Activated CD4-positive, alpha-beta T cell treated with anti-CD3 and anti-CD28 coated beads for 36 hours (primary cell): ENCODE measurements around the gene TTC22. TPM values are rescaled to one million over a fixed set of nuclear protein-coding genes. Genes with fewer than 3 reads are reported as not detected.

ENCODE experiments used
- ATAC-seq: fragments of 200-7000 bp; cut with Tn5 transposase; one replicate; pipeline ENCODE4 v1.10.0; 2021; ENCODE audit warnings: mild to moderate bottlenecking, moderate library complexity
- CTCF ChIA-PET: fragments of 350-600 bp; sonication (Branson Sonifier 250); formaldehyde crosslinking; loops from one replicate; lab custom pipeline; 2021; ENCODE audit warnings: antibody characterized with exemption; lab: Charles Lee
- POLR2A ChIA-PET: fragments of 350-600 bp; sonication (Branson Sonifier 250); formaldehyde crosslinking; loops from one replicate; lab custom pipeline; 2021; ENCODE audit warnings: antibody characterized with exemption, inconsistent platforms; lab: Charles Lee
- DNase-seq: peaks from one replicate; pipeline ENCODE4 v3.0.0-alpha.2; 2020
- H3K27ac Mint-ChIP-seq: one replicate; pipeline ENCODE4 v1.8.0; 2021; ENCODE audit warnings: mixed read lengths
- H3K27me3 Mint-ChIP-seq: one replicate; pipeline ENCODE4 v1.8.0; 2021; ENCODE audit warnings: mixed read lengths
- H3K36me3 Mint-ChIP-seq: one replicate; pipeline ENCODE4 v1.8.0; 2021; ENCODE audit warnings: low read depth, mixed read lengths
- H3K4me1 Mint-ChIP-seq: one replicate; pipeline ENCODE4 v1.8.0; 2021; ENCODE audit warnings: mixed read lengths
- H3K4me3 Mint-ChIP-seq: one replicate; pipeline ENCODE4 v1.8.0; 2021; ENCODE audit warnings: mild to moderate bottlenecking, moderate library complexity, mixed read lengths
- H3K9me3 Mint-ChIP-seq: one replicate; pipeline ENCODE4 v1.8.0; 2021; ENCODE audit warnings: low read depth, mixed read lengths
- intact Hi-C, 2 experiments: fragments of 100-400 bp; cut with DNase I in 1 of 2; cut with micrococcal nuclease in 1 of 2; formaldehyde crosslinking; loops; one replicate each; pipeline versions ENCODE4 v1.14.2 to v1.15.1; 2022 to 2024; cut with DNase I, micrococcal nuclease
- total RNA-seq, 2 experiments: library from RNA; stranded (reverse); gene quantifications; one replicate each; pipeline ENCODE4 v1.2.3, GENCODE V29; 2021

Gene TTC22
- total RNA-seq, 2 experiments from 2014 or later, result 4.1 to 4.2 TPM

- Mint-ChIP-seq H3K4me3 (no peak overlapping the region), H3K4me1 (peaks cover 17% of the 10 kb centered on the region), H3K27ac (no peak overlapping the region), H3K36me3 (no peaks in the 10 kb centered on the region), H3K27me3 (no peaks in the 10 kb centered on the region), H3K9me3 (no peaks in the 10 kb centered on the region)
- peak; percentile 39 for DNase-seq
- intact Hi-C loops, result loop anchor here (10.0 kb wide), 2 partner anchors 312 to 602 kb away; partner anchors contain the start of genes CYB5RL (in 1 of the 2) and MRPL37 (in 1 of the 2)
- ChIA-PET POLR2A (no interaction called here), CTCF (interaction anchor here (1.0 to 1.4 kb wide), 3 partner anchors 15 to 202 kb away, joined by 3 to 5 read pairs (median 5); no protein-coding TSS in a partner anchor)
- ATAC-seq, result peak; percentile 10
These were observed 5.9 kb upstream of the TTC22 start for GRCh38 chr1:54806931-54807611.

- Mint-ChIP-seq H3K27me3 (no peaks in the 10 kb centered on the region), H3K36me3 (no peaks in the 10 kb centered on the region), H3K4me1 (peaks cover 26% of the 10 kb centered on the region), H3K9me3 (no peaks in the 10 kb centered on the region), H3K4me3 (no peak overlapping the region), H3K27ac (no peak overlapping the region)
- no peak for ATAC-seq
- intact Hi-C loops, result loop anchor here (10.0 kb wide), 2 partner anchors 311 to 601 kb away; partner anchors contain the start of genes CYB5RL (in 1 of the 2) and MRPL37 (in 1 of the 2)
- no peak for DNase-seq
- ChIA-PET CTCF (interaction anchor here (0.5 to 0.7 kb wide), 2 partner anchors 90 to 699 kb away, joined by 3 to 4 read pairs; no protein-coding TSS in a partner anchor), POLR2A (no interaction called here)
These were observed 4.9 kb upstream of the TTC22 start for GRCh38 chr1:54805981-54806381.

GRCh38 chr1:54805466-54805865, 4.3 kb upstream of the TTC22 start:
- no peak overlapping the region for H3K4me3 Mint-ChIP-seq
- DNase-seq (no peak), ATAC-seq (no peak)
- H3K36me3 Mint-ChIP-seq, result no peaks in the 10 kb centered on the region
- no peaks in the 10 kb centered on the region for H3K27me3 Mint-ChIP-seq
- ChIA-PET CTCF (interaction anchor here (0.7 kb wide), 1 partner anchor 11 kb away, joined by 4 read pairs; no protein-coding TSS in a partner anchor), POLR2A (interaction anchor here (1.0 kb wide), 1 partner anchor 89 kb away, joined by 3 read pairs; no protein-coding TSS in a partner anchor)
- intact Hi-C loops, result loop anchor here (10.0 kb wide), 2 partner anchors 311 to 601 kb away; partner anchors contain the start of genes CYB5RL (in 1 of the 2) and MRPL37 (in 1 of the 2)
- no peak overlapping the region for H3K27ac Mint-ChIP-seq
- no peaks in the 10 kb centered on the region for H3K9me3 Mint-ChIP-seq
- peaks cover 26% of the 10 kb centered on the region for H3K4me1 Mint-ChIP-seq

GRCh38 chr1:54804471-54805132, 3.5 kb upstream of the TTC22 start:
- intact Hi-C loops, result loop anchor here (5.0 to 10.0 kb wide), 5 partner anchors 310 to 600 kb away; partner anchors contain the start of genes CYB5RL (in 1 of the 2) and MRPL37 (in 1 of the 2)
- no peak overlapping the region for H3K27ac Mint-ChIP-seq
- POLR2A ChIA-PET, result interaction anchor here (1.0 kb wide), 1 partner anchor 88 kb away, joined by 3 read pairs; no protein-coding TSS in a partner anchor
- H3K27me3 Mint-ChIP-seq, result no peaks in the 10 kb centered on the region
- H3K9me3 Mint-ChIP-seq, result no peaks in the 10 kb centered on the region
- peaks cover 30% of the 10 kb centered on the region for H3K4me1 Mint-ChIP-seq
- no peaks in the 10 kb centered on the region for H3K36me3 Mint-ChIP-seq
- DNase-seq, result peak; percentile 72
- no peak overlapping the region for H3K4me3 Mint-ChIP-seq
- ATAC-seq, result peak; percentile 69
- CTCF ChIA-PET, result no interaction called here

GRCh38 chr1:54803761-54804470, 2.8 kb upstream of the TTC22 start:
- no peaks in the 10 kb centered on the region for H3K9me3 Mint-ChIP-seq
- no peak overlapping the region for H3K27ac Mint-ChIP-seq
- H3K4me3 Mint-ChIP-seq, result no peak overlapping the region
- intact Hi-C loops, result loop anchor here (5.0 to 10.0 kb wide), 5 partner anchors 309 to 599 kb away; partner anchors contain the start of genes CYB5RL (in 1 of the 2) and MRPL37 (in 1 of the 2)
- DNase-seq (no peak), ATAC-seq (no peak)
- peaks cover 37% of the 10 kb centered on the region for H3K4me1 Mint-ChIP-seq
- no peaks in the 10 kb centered on the region for H3K27me3 Mint-ChIP-seq
- ChIA-PET POLR2A (interaction anchor here (0.6 kb wide), 1 partner anchor 41 kb away, joined by 3 read pairs; no protein-coding TSS in a partner anchor), CTCF (interaction anchor here (0.7 to 1.7 kb wide), 2 partner anchors 12 to 1072 kb away, joined by 3 to 7 read pairs; no protein-coding TSS in a partner anchor)
- H3K36me3 Mint-ChIP-seq, result no peaks in the 10 kb centered on the region

- no peak for DNase-seq
These were observed 853 bp downstream of the TTC22 start for GRCh38 chr1:54800041-54800898.

GRCh38 chr1:54798769-54799641, 2.1 kb downstream of the TTC22 start:
- ChIA-PET CTCF (interaction anchor here (0.9 to 1.2 kb wide), 3 partner anchors 9 to 33 kb away, joined by 3 to 7 read pairs (median 4); no protein-coding TSS in a partner anchor), POLR2A (no interaction called here)
- peak overlapping the region; percentile 86 for H3K27ac Mint-ChIP-seq
- ATAC-seq (peak; percentile 67), DNase-seq (peak; percentile 79)
- H3K27me3 Mint-ChIP-seq, result no peaks in the 10 kb centered on the region
- intact Hi-C loops, result loop anchor here (1.0 to 10.0 kb wide), 8 partner anchors 35 to 1472 kb away; partner anchors contain the start of genes DHCR24 (in 1 of the 2), PARS2 (in 1 of the 2), TCEANC2 (in 1 of the 2) and TMEM59 (in 1 of the 2)
- H3K9me3 Mint-ChIP-seq, result no peaks in the 10 kb centered on the region
- no peaks in the 10 kb centered on the region for H3K36me3 Mint-ChIP-seq
- H3K4me1 Mint-ChIP-seq, result peaks cover 60% of the 10 kb centered on the region
- H3K4me3 Mint-ChIP-seq, result peak overlapping the region; percentile 77

More at GRCh38 chr1:54800041-54800898, 853 bp downstream of the TTC22 start:
- Mint-ChIP-seq H3K27me3 (no peaks in the 10 kb centered on the region), H3K27ac (peak overlapping the region; percentile 86), H3K9me3 (no peaks in the 10 kb centered on the region), H3K4me1 (peaks cover 58% of the 10 kb centered on the region), H3K36me3 (no peaks in the 10 kb centered on the region), H3K4me3 (peak overlapping the region; percentile 77)
- ATAC-seq, result no peak
- intact Hi-C loops, result loop anchor here (2.0 to 10.0 kb wide), 6 partner anchors 305 to 961 kb away; partner anchors contain the start of genes CYB5RL (in 1 of the 2), MRPL37 (in 1 of the 2) and NDC1 (in 1 of the 2)
- CTCF ChIA-PET, result interaction anchor here (0.6 to 2.0 kb wide), 9 partner anchors 7 to 940 kb away, joined by 3 to 13 read pairs (median 3); no protein-coding TSS in a partner anchor
- POLR2A ChIA-PET, result interaction anchor here (1.1 kb wide), 1 partner anchor 84 kb away, joined by 4 read pairs; no protein-coding TSS in a partner anchor

- ChIA-PET POLR2A (no interaction called here), CTCF (interaction anchor here (0.9 to 1.2 kb wide), 2 partner anchors 8 to 32 kb away, joined by 3 to 7 read pairs; no protein-coding TSS in a partner anchor)
- DNase-seq, result no peak
- H3K27ac Mint-ChIP-seq, result peak overlapping the region; percentile 86
- intact Hi-C loops, result loop anchor here (1.0 to 10.0 kb wide), 6 partner anchors 81 to 1471 kb away; partner anchors contain the start of genes DHCR24 (in 1 of the 2), TCEANC2 (in 1 of the 2), TMEM59 (in 1 of the 2) and YIPF1 (in 1 of the 2)
- no peaks in the 10 kb centered on the region for H3K36me3 Mint-ChIP-seq
- no peak for ATAC-seq
- no peaks in the 10 kb centered on the region for H3K9me3 Mint-ChIP-seq
- no peak overlapping the region for H3K4me3 Mint-ChIP-seq
- H3K27me3 Mint-ChIP-seq, result no peaks in the 10 kb centered on the region
- H3K4me1 Mint-ChIP-seq, result peaks cover 58% of the 10 kb centered on the region
These were observed 2.9 kb downstream of the TTC22 start for GRCh38 chr1:54798206-54798605.

GRCh38 chr1:54796902-54797301, 4.2 kb downstream of the TTC22 start:
- Mint-ChIP-seq H3K4me1 (peaks cover 56% of the 10 kb centered on the region), H3K27ac (peak overlapping the region; percentile 67), H3K9me3 (peaks cover 2% of the 10 kb centered on the region), H3K36me3 (peaks cover 2% of the 10 kb centered on the region), H3K4me3 (no peak overlapping the region), H3K27me3 (no peaks in the 10 kb centered on the region)
- CTCF ChIA-PET, result interaction anchor here (1.0 kb wide), 1 partner anchor 13 kb away, joined by 3 read pairs; no protein-coding TSS in a partner anchor
- POLR2A ChIA-PET, result no interaction called here
- DNase-seq (no peak), ATAC-seq (no peak)
- intact Hi-C loops, result loop anchor here in 1 of 2 experiments (10.0 kb wide), 1 partner anchor 912 kb away; the partner anchor contains the start of gene YIPF1
